Brain microvascular endothelial cell (primary cell): ENCODE data around the gene USP13.

Experiments used
- DNase-seq: peaks from one replicate; pipeline ENCODE4 v3.0.0-alpha.2; 2020
- H3K27ac ChIP-seq: fragments of 250-450 bp; sonication (Bioruptor Pico); 2 replicates; pipeline ENCODE4 v1.5.1; 2020; ENCODE audit warnings: mild to moderate bottlenecking, moderate library complexity
- H3K27me3 ChIP-seq: fragments of 250-450 bp; sonication (Bioruptor Pico); replicated peaks from 2 replicates; pipeline ENCODE4 v1.5.1; 2020; ENCODE audit warnings: mild to moderate bottlenecking
- H3K36me3 ChIP-seq: fragments of 250-450 bp; sonication (Bioruptor Pico); replicated peaks from 2 replicates; pipeline ENCODE4 v1.5.1; 2020; ENCODE audit warnings: mild to moderate bottlenecking
- H3K4me3 ChIP-seq: 2 replicates; pipeline ENCODE4 v1.5.1; 2011; ENCODE audit warnings: low read depth, mild to moderate bottlenecking, control low read depth, low read length, moderate library complexity
- in situ Hi-C: cut with HindIII; loops from 2 replicates; pipeline ENCODE4 v1.10.0; 2017; ENCODE audit warnings: low sequenced_read_pairs, low pct_ligation_motif_present
- TF ChIP-seq, protein P1 (sequence below): IDR thresholded peaks from 2 replicates; pipeline ENCODE4 v1.5.1; 2011; ENCODE audit warnings: low read depth, mild to moderate bottlenecking, moderate library complexity, low read length, control low read depth, inconsistent platforms; ENCODE audit errors: missing control alignments

The USP13 gene

DNA sequence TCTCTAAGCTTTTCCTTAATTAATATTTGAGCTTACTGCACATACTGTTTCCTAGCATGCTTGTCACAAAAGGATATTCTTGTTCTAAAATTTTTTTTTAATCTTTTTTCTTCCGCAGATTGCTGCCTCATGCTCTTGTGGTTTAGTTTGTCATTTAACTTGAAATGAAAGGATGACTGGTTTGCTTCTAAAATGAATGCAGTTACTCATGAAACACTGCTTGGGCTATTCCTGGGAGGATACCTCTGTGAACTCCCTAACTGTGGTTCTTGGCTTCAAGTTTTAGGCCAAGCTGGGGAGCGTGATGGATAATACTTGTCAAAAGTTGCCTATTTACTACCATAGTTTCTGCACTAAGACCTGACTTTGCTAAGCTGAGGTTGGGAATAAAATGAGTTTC lies 64.0 kb downstream of the USP13 start:
- DNase-seq = peak; percentile 74
- no peaks in the 10 kb centered on the region for H3K27me3 ChIP-seq
- H3K4me3 ChIP-seq = no peak overlapping the region
- H3K27ac ChIP-seq = peak overlapping the region; percentile 69
- TF ChIP-seq, protein P1, sequence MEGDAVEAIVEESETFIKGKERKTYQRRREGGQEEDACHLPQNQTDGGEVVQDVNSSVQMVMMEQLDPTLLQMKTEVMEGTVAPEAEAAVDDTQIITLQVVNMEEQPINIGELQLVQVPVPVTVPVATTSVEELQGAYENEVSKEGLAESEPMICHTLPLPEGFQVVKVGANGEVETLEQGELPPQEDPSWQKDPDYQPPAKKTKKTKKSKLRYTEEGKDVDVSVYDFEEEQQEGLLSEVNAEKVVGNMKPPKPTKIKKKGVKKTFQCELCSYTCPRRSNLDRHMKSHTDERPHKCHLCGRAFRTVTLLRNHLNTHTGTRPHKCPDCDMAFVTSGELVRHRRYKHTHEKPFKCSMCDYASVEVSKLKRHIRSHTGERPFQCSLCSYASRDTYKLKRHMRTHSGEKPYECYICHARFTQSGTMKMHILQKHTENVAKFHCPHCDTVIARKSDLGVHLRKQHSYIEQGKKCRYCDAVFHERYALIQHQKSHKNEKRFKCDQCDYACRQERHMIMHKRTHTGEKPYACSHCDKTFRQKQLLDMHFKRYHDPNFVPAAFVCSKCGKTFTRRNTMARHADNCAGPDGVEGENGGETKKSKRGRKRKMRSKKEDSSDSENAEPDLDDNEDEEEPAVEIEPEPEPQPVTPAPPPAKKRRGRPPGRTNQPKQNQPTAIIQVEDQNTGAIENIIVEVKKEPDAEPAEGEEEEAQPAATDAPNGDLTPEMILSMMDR = no peak
- in situ Hi-C loops = no loop called here
- no peaks in the 10 kb centered on the region for H3K36me3 ChIP-seq

GRCh38 chr3:179717219-179717618 lies 64.4 kb downstream of the USP13 start:
- DNase-seq = no peak
- H3K4me3 ChIP-seq = no peak overlapping the region
- H3K27me3 ChIP-seq = no peaks in the 10 kb centered on the region
- no peaks in the 10 kb centered on the region for H3K36me3 ChIP-seq
- in situ Hi-C loops = no loop called here
- TF ChIP-seq, protein P1 = no peak
- H3K27ac ChIP-seq = peak overlapping the region; percentile 69

- Histone ChIP-seq H3K36me3 (no peaks in the 10 kb centered on the region), H3K27ac (no peak overlapping the region), H3K27me3 (no peaks in the 10 kb centered on the region), H3K4me3 (no peak overlapping the region)
- TF ChIP-seq, protein P1 = no peak
- in situ Hi-C loops = no loop called here
- DNase-seq = no peak
These were observed 66.4 kb downstream of the USP13 start for GRCh38 chr3:179719048-179719734.

- no peaks in the 10 kb centered on the region for H3K36me3 ChIP-seq
- TF ChIP-seq, protein P1 = no peak
- in situ Hi-C loops = no loop called here
These were observed 67.4 kb downstream of the USP13 start for GRCh38 chr3:179720196-179720595.

GRCh38 chr3:179723617-179724016 lies 70.8 kb downstream of the USP13 start:
- no peak overlapping the region for H3K27ac ChIP-seq
- DNase-seq = no peak
- in situ Hi-C loops = no loop called here
- no peaks in the 10 kb centered on the region for H3K36me3 ChIP-seq
- TF ChIP-seq, protein P1 = no peak
- no peak overlapping the region for H3K4me3 ChIP-seq
- H3K27me3 ChIP-seq = no peaks in the 10 kb centered on the region

More at GRCh38 chr3:179720196-179720595, 67.4 kb downstream of the USP13 start:
- Histone ChIP-seq H3K27me3 (no peaks in the 10 kb centered on the region), H3K4me3 (no peak overlapping the region), H3K27ac (no peak overlapping the region)
- no peak for DNase-seq
